Measurements from ENCODE around the gene RBBP6.

DNA sequence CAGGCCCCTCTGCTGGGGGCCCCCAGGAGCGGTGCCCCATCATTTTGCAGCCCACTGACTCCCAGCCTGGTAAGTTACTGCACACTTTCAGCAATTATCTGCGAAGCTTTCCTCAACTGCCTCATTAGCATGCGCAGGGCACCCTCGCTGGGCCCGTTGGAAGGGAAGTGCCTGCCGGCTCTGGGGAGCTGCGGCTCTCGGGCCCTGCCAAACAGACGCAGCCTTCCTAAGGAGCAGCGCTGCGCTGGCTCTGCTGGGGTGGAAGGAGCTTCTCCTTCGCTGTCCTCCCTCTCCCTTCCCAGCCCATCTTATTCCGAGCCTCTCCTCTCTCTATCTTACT lies 71.0 kb downstream of the RBBP6 start:
- TF ChIP-seq ZNF426 (tag by site-specific recombination; IDR thresholded peaks at IDR 0.05) (no peak), ZNF114 (tag by site-specific recombination; IDR thresholded peaks at IDR 0.05) (no peak), ZNF121 (tag by site-specific recombination; IDR thresholded peaks at IDR 0.05) (no peak), TCF7L2 (IDR thresholded peaks at IDR 0.05; ENCODE audit: borderline replicate concordance, low read depth, low read length) (no peak), ZNF302 (tag by site-specific recombination; IDR thresholded peaks at IDR 0.05; ENCODE audit: low read depth) (no peak), ZNF155 (tag by site-specific recombination; IDR thresholded peaks at IDR 0.05) (no peak), ZNF140 (tag by site-specific recombination; IDR thresholded peaks at IDR 0.05) (no peak), YY1 (tag by site-specific recombination; IDR thresholded peaks at IDR 0.05) (no peak), ZNF510 (tag by site-specific recombination; IDR thresholded peaks at IDR 0.05; ENCODE audit: insufficient replicate concordance) (no peak)
- TF ChIP-seq, protein P1, sequence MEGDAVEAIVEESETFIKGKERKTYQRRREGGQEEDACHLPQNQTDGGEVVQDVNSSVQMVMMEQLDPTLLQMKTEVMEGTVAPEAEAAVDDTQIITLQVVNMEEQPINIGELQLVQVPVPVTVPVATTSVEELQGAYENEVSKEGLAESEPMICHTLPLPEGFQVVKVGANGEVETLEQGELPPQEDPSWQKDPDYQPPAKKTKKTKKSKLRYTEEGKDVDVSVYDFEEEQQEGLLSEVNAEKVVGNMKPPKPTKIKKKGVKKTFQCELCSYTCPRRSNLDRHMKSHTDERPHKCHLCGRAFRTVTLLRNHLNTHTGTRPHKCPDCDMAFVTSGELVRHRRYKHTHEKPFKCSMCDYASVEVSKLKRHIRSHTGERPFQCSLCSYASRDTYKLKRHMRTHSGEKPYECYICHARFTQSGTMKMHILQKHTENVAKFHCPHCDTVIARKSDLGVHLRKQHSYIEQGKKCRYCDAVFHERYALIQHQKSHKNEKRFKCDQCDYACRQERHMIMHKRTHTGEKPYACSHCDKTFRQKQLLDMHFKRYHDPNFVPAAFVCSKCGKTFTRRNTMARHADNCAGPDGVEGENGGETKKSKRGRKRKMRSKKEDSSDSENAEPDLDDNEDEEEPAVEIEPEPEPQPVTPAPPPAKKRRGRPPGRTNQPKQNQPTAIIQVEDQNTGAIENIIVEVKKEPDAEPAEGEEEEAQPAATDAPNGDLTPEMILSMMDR (tag by site-specific recombination; IDR thresholded peaks at IDR 0.05): no peak
- TF ChIP-seq, protein P2, sequence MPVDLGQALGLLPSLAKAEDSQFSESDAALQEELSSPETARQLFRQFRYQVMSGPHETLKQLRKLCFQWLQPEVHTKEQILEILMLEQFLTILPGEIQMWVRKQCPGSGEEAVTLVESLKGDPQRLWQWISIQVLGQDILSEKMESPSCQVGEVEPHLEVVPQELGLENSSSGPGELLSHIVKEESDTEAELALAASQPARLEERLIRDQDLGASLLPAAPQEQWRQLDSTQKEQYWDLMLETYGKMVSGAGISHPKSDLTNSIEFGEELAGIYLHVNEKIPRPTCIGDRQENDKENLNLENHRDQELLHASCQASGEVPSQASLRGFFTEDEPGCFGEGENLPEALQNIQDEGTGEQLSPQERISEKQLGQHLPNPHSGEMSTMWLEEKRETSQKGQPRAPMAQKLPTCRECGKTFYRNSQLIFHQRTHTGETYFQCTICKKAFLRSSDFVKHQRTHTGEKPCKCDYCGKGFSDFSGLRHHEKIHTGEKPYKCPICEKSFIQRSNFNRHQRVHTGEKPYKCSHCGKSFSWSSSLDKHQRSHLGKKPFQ (tag by site-specific recombination; IDR thresholded peaks at IDR 0.05): no peak
- TF ChIP-seq, protein P3, sequence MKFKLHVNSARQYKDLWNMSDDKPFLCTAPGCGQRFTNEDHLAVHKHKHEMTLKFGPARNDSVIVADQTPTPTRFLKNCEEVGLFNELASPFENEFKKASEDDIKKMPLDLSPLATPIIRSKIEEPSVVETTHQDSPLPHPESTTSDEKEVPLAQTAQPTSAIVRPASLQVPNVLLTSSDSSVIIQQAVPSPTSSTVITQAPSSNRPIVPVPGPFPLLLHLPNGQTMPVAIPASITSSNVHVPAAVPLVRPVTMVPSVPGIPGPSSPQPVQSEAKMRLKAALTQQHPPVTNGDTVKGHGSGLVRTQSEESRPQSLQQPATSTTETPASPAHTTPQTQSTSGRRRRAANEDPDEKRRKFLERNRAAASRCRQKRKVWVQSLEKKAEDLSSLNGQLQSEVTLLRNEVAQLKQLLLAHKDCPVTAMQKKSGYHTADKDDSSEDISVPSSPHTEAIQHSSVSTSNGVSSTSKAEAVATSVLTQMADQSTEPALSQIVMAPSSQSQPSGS (tag by site-specific recombination; IDR thresholded peaks at IDR 0.05; ENCODE audit: low read depth): no peak
- TF ChIP-seq, protein P4, sequence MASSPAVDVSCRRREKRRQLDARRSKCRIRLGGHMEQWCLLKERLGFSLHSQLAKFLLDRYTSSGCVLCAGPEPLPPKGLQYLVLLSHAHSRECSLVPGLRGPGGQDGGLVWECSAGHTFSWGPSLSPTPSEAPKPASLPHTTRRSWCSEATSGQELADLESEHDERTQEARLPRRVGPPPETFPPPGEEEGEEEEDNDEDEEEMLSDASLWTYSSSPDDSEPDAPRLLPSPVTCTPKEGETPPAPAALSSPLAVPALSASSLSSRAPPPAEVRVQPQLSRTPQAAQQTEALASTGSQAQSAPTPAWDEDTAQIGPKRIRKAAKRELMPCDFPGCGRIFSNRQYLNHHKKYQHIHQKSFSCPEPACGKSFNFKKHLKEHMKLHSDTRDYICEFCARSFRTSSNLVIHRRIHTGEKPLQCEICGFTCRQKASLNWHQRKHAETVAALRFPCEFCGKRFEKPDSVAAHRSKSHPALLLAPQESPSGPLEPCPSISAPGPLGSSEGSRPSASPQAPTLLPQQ (tag by site-specific recombination; IDR thresholded peaks at IDR 0.05): no peak

Measured in HEK293 (cell line).